Stimulated activated CD4-positive, alpha-beta T cell treated with anti-CD3 and anti-CD28 coated beads, Interleukin-1b, Interleukin-23, amount 100 ng/mL, for 4 hours (primary cell): ENCODE data around the gene EYA4.

Experiments used
- DNase-seq, 2 donors: peaks; one replicate each; pipeline ENCODE4 v3.0.0-alpha.2; 2020; ENCODE audit warnings: low read depth in 2 of 2

EYA4 gene

GRCh38 chr6:133577851-133578250 is 336.7 kb downstream of the EYA4 start:
- no peak for DNase-seq
